Measurements from ENCODE around the gene KRT73.

Gene KRT73

DNA sequence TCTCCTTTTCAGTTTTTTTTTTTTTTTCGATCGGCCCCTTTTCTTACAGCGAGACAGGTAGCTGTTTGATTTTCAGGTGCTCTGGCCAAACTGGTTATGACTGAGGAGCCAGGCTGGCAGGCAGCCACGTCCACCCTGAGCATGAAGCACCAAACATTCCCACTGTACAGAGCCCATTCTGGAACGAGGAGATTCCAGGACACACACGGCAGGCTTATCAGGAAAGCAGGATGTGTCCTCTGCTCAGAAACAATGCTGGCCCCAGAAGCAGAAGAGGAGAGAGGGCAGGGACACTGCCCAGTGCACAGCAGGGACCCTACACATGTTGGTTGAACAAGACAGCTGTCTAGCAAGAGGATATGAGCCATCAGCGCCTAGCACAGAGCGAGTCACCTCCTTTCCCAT is 37.4 kb upstream of the KRT73 start:
- no peak overlapping the region for H3K4me3 ChIP-seq (ENCODE audit: low read length)
- TF ChIP-seq, protein P1, sequence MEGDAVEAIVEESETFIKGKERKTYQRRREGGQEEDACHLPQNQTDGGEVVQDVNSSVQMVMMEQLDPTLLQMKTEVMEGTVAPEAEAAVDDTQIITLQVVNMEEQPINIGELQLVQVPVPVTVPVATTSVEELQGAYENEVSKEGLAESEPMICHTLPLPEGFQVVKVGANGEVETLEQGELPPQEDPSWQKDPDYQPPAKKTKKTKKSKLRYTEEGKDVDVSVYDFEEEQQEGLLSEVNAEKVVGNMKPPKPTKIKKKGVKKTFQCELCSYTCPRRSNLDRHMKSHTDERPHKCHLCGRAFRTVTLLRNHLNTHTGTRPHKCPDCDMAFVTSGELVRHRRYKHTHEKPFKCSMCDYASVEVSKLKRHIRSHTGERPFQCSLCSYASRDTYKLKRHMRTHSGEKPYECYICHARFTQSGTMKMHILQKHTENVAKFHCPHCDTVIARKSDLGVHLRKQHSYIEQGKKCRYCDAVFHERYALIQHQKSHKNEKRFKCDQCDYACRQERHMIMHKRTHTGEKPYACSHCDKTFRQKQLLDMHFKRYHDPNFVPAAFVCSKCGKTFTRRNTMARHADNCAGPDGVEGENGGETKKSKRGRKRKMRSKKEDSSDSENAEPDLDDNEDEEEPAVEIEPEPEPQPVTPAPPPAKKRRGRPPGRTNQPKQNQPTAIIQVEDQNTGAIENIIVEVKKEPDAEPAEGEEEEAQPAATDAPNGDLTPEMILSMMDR (IDR thresholded peaks at IDR 0.05; ENCODE audit: insufficient read depth, low read depth, low read length, missing control alignments), result no peak
- peak; percentile 72 for DNase-seq (ENCODE audit: low read depth)

DNA sequence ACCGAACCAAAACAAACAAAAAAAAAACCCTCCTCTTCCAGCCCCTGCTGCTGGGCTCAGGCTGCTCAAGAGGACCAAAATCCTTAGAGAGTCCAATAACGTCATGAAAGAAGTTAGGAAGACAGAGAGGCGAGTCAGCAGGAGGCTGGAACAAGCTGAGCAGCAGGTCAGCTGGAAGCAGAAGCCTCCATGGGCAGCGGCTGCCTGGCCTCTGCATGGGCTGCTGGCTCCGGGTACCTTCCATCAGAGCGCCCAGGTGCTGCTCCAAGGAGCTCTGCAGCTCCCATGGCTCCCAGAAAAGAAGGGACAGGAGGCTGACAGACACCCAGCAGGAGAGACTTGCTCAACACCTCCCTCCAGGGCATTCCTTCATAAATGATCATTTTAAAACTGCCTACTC is 36.9 kb upstream of the KRT73 start:
- TF ChIP-seq, protein P1 (IDR thresholded peaks at IDR 0.05; ENCODE audit: insufficient read depth, low read depth, low read length, missing control alignments), result no peak
- peak; percentile 4 for DNase-seq (ENCODE audit: low read depth)
- no peak overlapping the region for H3K4me3 ChIP-seq (ENCODE audit: low read length)

DNA sequence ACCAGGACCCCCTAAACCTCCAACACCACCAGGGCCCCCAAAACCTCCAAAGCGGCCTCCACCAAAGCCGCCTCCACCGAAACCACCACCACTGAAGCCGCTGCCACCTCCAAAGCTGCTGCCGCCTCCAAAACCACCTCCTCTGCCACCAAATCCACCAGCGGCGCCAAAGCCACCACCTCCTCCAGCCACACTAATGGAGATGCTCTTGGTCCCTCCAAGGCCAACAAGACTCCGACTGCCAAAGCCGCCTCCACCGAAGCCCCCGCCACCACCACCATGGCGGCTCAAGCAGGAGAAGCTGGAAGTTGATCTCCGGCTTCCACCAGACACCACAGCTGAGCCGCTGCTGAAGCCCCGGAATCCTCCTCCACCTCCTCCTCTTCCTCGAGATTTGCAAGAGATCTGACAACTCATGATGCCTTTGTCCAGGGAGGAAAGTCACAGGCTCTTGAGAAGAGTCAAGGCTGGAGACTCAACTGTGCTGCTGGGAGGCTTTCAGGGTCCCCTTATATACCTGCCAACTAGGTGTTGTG is 33.4 kb upstream of the KRT73 start, which contains the start of gene KRT2:
Gene KRT2 (minus strand): TSS at position 486 of the 536 bp plus-strand sequence. CDS start 69 bp downstream, at position 417.
- no peak for DNase-seq (ENCODE audit: low read depth)
- TF ChIP-seq, protein P1 (IDR thresholded peaks at IDR 0.05; ENCODE audit: insufficient read depth, low read depth, low read length, missing control alignments), result no peak
- no peak within 1 kb of the TSS for H3K4me3 ChIP-seq (ENCODE audit: low read length)

DNA sequence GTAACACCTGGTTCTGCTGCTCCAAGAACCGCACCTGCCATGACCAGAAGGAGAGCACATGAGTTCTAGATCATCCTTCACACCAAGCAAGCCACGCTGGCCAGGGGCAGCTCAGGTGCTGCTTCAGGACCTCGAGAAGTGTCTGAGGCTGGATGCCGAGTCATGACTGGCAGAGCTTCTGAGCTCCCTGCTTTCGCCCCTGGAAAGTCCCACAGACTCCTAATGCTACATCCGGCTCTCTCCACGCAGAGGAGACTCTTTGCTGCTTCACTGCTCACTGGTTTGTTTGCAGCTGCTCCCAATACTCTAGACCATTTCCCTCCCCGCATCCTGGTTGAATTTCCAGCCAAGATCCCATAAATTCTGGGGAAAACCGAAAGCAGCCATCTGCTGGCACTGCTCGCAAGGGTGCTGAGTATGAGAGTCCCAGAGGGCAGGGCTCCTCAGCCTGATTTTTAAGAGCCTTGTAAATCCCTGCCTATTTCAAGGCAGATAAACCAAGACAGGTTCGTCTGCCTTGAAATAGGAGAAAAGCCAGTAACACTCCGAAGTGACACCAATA is 32.2 kb upstream of the KRT73 start:
- no peak for DNase-seq (ENCODE audit: low read depth)
- H3K4me3 ChIP-seq (ENCODE audit: low read length), result no peak overlapping the region
- TF ChIP-seq, protein P1 (IDR thresholded peaks at IDR 0.05; ENCODE audit: insufficient read depth, low read depth, low read length, missing control alignments), result no peak

DNA sequence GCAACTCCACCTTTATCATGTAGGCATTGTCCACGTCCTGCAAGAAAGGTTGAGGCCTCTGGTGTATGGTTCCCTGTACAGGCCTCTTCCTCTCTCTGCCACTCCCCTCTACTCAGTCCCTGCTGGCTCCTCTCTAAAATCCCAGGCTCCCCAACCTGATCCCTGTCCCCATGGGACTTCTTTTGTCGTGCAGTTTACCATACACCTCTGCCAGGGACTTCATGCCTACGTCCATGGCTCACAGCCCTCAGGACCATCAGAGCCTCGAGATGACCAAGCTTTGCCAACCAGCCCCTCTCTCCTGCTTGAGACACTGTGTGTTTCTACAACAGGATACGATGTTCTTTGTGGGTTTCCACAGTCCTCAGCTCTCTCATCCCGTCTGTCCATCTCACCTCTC is 30.7 kb upstream of the KRT73 start:
- TF ChIP-seq, protein P1 (IDR thresholded peaks at IDR 0.05; ENCODE audit: insufficient read depth, low read depth, low read length, missing control alignments), result no peak
- no peak for DNase-seq (ENCODE audit: low read depth)
- no peak overlapping the region for H3K4me3 ChIP-seq (ENCODE audit: low read length)

DNA sequence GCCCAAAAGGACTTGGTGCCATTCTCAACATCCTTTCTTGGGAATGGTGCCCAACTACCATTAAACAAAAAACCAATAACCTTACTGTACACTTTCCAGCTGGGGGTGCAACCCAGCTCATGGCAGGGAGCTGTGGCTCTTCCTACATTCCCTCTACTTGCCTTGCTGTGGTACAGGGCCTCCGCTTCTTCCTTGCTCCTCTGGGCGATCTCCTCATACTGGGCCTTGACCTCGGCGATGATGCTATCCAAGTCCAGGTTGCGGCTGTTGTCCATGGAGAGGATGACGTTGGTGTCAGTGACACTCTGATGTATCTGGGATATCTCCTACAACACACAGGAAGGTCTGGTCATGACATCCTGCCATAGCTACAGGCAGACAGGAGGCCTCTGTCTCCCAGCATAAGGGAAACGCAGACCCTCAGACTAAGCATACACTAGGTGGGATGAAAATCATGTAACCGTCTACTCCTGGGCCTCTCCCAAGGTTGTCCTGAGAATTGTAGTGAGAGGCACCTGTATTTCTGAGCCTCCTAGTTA is 29.7 kb upstream of the KRT73 start:
- no peak overlapping the region for H3K4me3 ChIP-seq (ENCODE audit: low read length)
- TF ChIP-seq, protein P1 (IDR thresholded peaks at IDR 0.05; ENCODE audit: insufficient read depth, low read depth, low read length, missing control alignments), result no peak

DNA sequence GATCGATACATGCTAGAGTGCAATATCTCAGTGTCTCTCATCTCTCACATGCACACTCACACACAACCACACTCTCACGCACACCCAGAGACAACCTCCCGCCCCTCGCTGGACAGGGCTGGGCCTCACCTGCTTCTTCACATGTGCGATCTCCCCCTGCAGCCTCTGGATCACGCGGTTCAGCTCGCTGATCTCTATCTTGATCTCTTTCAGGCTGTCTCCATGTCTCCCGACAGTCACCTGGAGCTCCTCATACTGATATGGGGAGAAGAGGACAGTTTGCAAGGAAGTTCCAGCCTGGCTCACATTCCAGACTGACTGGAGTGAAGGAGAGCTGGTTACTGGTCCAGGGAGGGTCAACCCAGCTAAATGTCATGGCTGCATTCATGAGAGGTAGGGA is 29.2 kb upstream of the KRT73 start:
- no peak for DNase-seq (ENCODE audit: low read depth)
- TF ChIP-seq, protein P1 (IDR thresholded peaks at IDR 0.05; ENCODE audit: insufficient read depth, low read depth, low read length, missing control alignments), result no peak
- no peak overlapping the region for H3K4me3 ChIP-seq (ENCODE audit: low read length)

More for the DNA sequence above, 29.7 kb upstream of the KRT73 start:
- no peak for DNase-seq (ENCODE audit: low read depth)
